A549 (cell line): Measurements from ENCODE around the gene SCT. TPM values are rescaled to one million over a fixed set of nuclear protein-coding genes. Genes with fewer than 3 reads are reported as not detected.
A peak's percentile ranks its signal among the peaks of the same experiment; 100 is the strongest.

Source experiments
- ATAC-seq, 2 experiments: fragments of 200-7000 bp in 1 of 2; fragments of >200 bp in 1 of 2; cut with Nextera tagmentation in 1 of 2; cut with Tn5 transposase in 1 of 2; 3 replicates each; pipeline versions ENCODE4 v1.8.0 to v1.9.1; 2018 to 2020; ENCODE audit warnings: mild to moderate bottlenecking in 1 of 2, moderate library complexity in 1 of 2
- CTCF ChIA-PET: fragments of 300-600 bp; sonication (Branson Sonifier 250); formaldehyde crosslinking; extraction: SDS; loops from one replicate; lab custom pipeline; 2021; ENCODE audit warnings: antibody characterized with exemption, inconsistent platforms; lab: Yijun Ruan, JAX
- POLR2A ChIA-PET: fragments of 350-600 bp; formaldehyde crosslinking; extraction: SDS; loops from one replicate; lab custom pipeline; 2021; ENCODE audit warnings: antibody characterized with exemption, inconsistent platforms; lab: Yijun Ruan, JAX
- DNase-seq, 2 experiments: peaks; one replicate each; pipeline versions ENCODE4 v3.0.0 to v3.0.0-alpha.2; 2011 to 2016; ENCODE audit warnings: low read depth in 1 of 2, low spot score in 1 of 2
- FAIRE-seq: peaks from 2 replicates; lab custom pipeline; 2011; peaks lifted over from hg19 to GRCh38; lab: Jason Lieb, UNC
- H3K27ac ChIP-seq, 2 experiments: fragments of >200 bp; sonication (Bioruptor Twin); formaldehyde crosslinking; 3 replicates each; pipeline ENCODE4 v1.5.1; 2016 to 2017
- H3K4me1 ChIP-seq: fragments of >200 bp; sonication (Bioruptor Twin); formaldehyde crosslinking; 3 replicates; pipeline ENCODE4 v1.6.1; 2016
- H3K4me2 ChIP-seq: fragments of >200 bp; sonication (Bioruptor Twin); formaldehyde crosslinking; 3 replicates; pipeline ENCODE4 v1.6.1; 2016
- H3K4me3 ChIP-seq: fragments of >200 bp; sonication (Bioruptor Twin); formaldehyde crosslinking; 3 replicates; pipeline ENCODE4 v1.5.1; 2016
- H3K9me3 ChIP-seq: fragments of >200 bp; sonication (Bioruptor Twin); formaldehyde crosslinking; 3 replicates; pipeline ENCODE4 v1.6.1; 2016
- BCL3 ChIP-seq: fragments of >200 bp; sonication (Bioruptor Twin); formaldehyde crosslinking; IDR thresholded peaks from 3 replicates; pipeline ENCODE4 v1.6.1; 2016
- EHF ChIP-seq: fragments of 250-450 bp; sonication (Bioruptor Pico); IDR thresholded peaks from 2 replicates; pipeline ENCODE4 v1.5.0; 2020; ENCODE audit warnings: mild to moderate bottlenecking
- EHMT2 ChIP-seq: fragments of 200-600 bp; sonication (generic); IDR thresholded peaks from 2 replicates; pipeline ENCODE4 v1.6.1; 2016; ENCODE audit warnings: antibody characterized with exemption, low read depth, mild to moderate bottlenecking, moderate library complexity
- ESRRA ChIP-seq: fragments of 150-350 bp; IDR thresholded peaks from 2 replicates; pipeline ENCODE4 v1.6.1; 2014; ENCODE audit warnings: mild to moderate bottlenecking, low read length, borderline replicate concordance
- FOXS1 ChIP-seq: fragments of 250-450 bp; sonication (Bioruptor Pico); IDR thresholded peaks from 2 replicates; pipeline ENCODE4 v1.5.0; 2020; ENCODE audit warnings: mild to moderate bottlenecking, moderate library complexity
- HDAC2 ChIP-seq: fragments of 200-600 bp; sonication (generic); IDR thresholded peaks from 2 replicates; pipeline ENCODE4 v1.6.1; 2016
- HES2 ChIP-seq: fragments of >200 bp; sonication (Bioruptor Twin); formaldehyde crosslinking; IDR thresholded peaks from 2 replicates; pipeline ENCODE4 v1.6.1; 2016
- HEYL ChIP-seq: fragments of 250-450 bp; sonication (Bioruptor Pico); IDR thresholded peaks from 2 replicates; pipeline ENCODE4 v1.8.0; 2021; ENCODE audit warnings: mild to moderate bottlenecking, moderate library complexity
- HOXB5 ChIP-seq: fragments of 250-450 bp; sonication (Bioruptor Pico); IDR thresholded peaks from 2 replicates; pipeline ENCODE4 v1.5.0; 2020; ENCODE audit warnings: mild to moderate bottlenecking, moderate library complexity
- KDM1A ChIP-seq: fragments of 200-600 bp; sonication (generic); IDR thresholded peaks from 2 replicates; pipeline ENCODE4 v1.6.1; 2016; ENCODE audit warnings: low read depth, mild to moderate bottlenecking
- PBX3 ChIP-seq: IDR thresholded peaks from 2 replicates; pipeline ENCODE4 v1.6.1; 2012
- PHF8 ChIP-seq: fragments of 200-600 bp; sonication (generic); IDR thresholded peaks from 2 replicates; pipeline ENCODE4 v1.6.1; 2016; ENCODE audit warnings: low read depth, mild to moderate bottlenecking, antibody characterized with exemption, moderate library complexity, borderline replicate concordance
- POLR2A ChIP-seq: IDR thresholded peaks from 2 replicates; pipeline ENCODE4 v1.6.1; 2012; ENCODE audit warnings: mild to moderate bottlenecking, low read length
- POLR2AphosphoS2 ChIP-seq: conservative IDR thresholded peaks from 2 replicates; pipeline ENCODE4 v1.6.1; 2012; ENCODE audit warnings: low read length, improper control_type of control experiment, inconsistent platforms
- RCOR1 ChIP-seq: fragments of 150-350 bp; IDR thresholded peaks from 2 replicates; pipeline ENCODE4 v1.6.1; 2014; ENCODE audit warnings: antibody characterized with exemption, low read length, low read depth
- REST ChIP-seq: fragments of 200-600 bp; sonication (generic); IDR thresholded peaks from 2 replicates; pipeline ENCODE4 v1.6.1; 2016; ENCODE audit warnings: antibody characterized with exemption, mild to moderate bottlenecking, moderate library complexity
- SMC3 ChIP-seq: fragments of >200 bp; sonication (Bioruptor Twin); formaldehyde crosslinking; IDR thresholded peaks from 3 replicates; pipeline ENCODE4 v1.6.1; 2018; ENCODE audit warnings: inconsistent platforms
- SREBF2 ChIP-seq: fragments of 450-650 bp; IDR thresholded peaks from 2 replicates; pipeline ENCODE4 v1.6.1; 2014; ENCODE audit warnings: mild to moderate bottlenecking, moderate library complexity
- TP53 ChIP-seq: fragments of 250-450 bp; sonication (Bioruptor Pico); IDR thresholded peaks from 2 replicates; pipeline ENCODE4 v1.5.0; 2021; ENCODE audit warnings: mild to moderate bottlenecking, moderate library complexity
- ZFP36 ChIP-seq: fragments of 450-650 bp; IDR thresholded peaks from 2 replicates; pipeline ENCODE4 v1.6.1; 2014; ENCODE audit warnings: borderline replicate concordance; ENCODE audit not compliant: partially characterized antibody
- ZNF302 ChIP-seq: fragments of 250-450 bp; sonication (Bioruptor Pico); IDR thresholded peaks from 2 replicates; pipeline ENCODE4 v1.9.0; 2021; ENCODE audit warnings: inconsistent platforms, mild to moderate bottlenecking, moderate library complexity
- WGBS: methylation state at CpG from one replicate; pipeline ENCODE4 v1.1.6; 2017; ENCODE audit errors: missing lambda C conversion rate; 5-methylcytosine and 5-hydroxymethylcytosine counted together
- polyA plus RNA-seq, 4 experiments: library from polyadenylated mRNA; depleted of rRNA in 3 of 4; stranded (reverse); fragments of >200 nt; fragmentation: RNase III in 1 of 4; extraction: RNeasy Plus Mini Kit Qiagen cat#74134 plus additional on column Dnase treatment in 1 of 4; gene quantifications; 2 replicates in 3 of 4; 3 replicates in 1 of 4; pipeline ENCODE4 v1.2.3, GENCODE V29; 2011 to 2017

The SCT gene
- polyA plus RNA-seq, 2 of the 4 experiments (the other 2 are of a cell fraction), result not detected

GRCh38 chr11:614021-614622 is 12.9 kb downstream of the SCT start (continued):
- no peak for TF ChIP-seq RCOR1
- TF ChIP-seq POLR2A, result no peak
- no peak for TF ChIP-seq ZFP36
- TF ChIP-seq PBX3, result no peak
- TF ChIP-seq FOXS1 (CRISPR knock-in tag), result no peak

GRCh38 chr11:613369-613968 is 13.5 kb downstream of the SCT start:
- ChIA-PET POLR2A (interaction anchor here (1.0 to 1.5 kb wide), 2 partner anchors 12 to 38 kb away, joined by 3 to 5 read pairs; no protein-coding TSS in a partner anchor), CTCF (interaction anchor here (0.7 to 1.5 kb wide), 5 partner anchors 10 to 111 kb away, joined by 3 to 5 read pairs (median 3); no protein-coding TSS in a partner anchor)
- no peak overlapping the region for H3K27ac ChIP-seq
- DNase-seq (peak; percentile 33 to 49), ATAC-seq (peak in 1 of 2 experiments; percentile 12; a peak in 3 of 6 replicates), FAIRE-seq (no peak)
- no peak overlapping the region for H3K4me2 ChIP-seq
- H3K9me3 ChIP-seq, result no peaks in the 10 kb centered on the region
- no peak overlapping the region for H3K4me3 ChIP-seq
- TF ChIP-seq SMC3 (no peak), RCOR1 (no peak), KDM1A (no peak), BCL3 (no peak), ESRRA (no peak), REST (no peak), EHMT2 (no peak), PHF8 (no peak), HEYL (CRISPR knock-in tag) (no peak), ZNF302 (CRISPR knock-in tag) (no peak), HOXB5 (CRISPR knock-in tag) (no peak), HES2 (no peak), PBX3 (no peak), TP53 (no peak), EHF (CRISPR knock-in tag) (no peak), POLR2AphosphoS2 (no peak), SREBF2 (no peak), HDAC2 (no peak)
- H3K4me1 ChIP-seq, result peaks cover 13% of the 10 kb centered on the region; the same call in 2 of the 3 replicates
- 91% methylated on average over 15 of the region's 36 CpGs for WGBS
